Body of pancreas (tissue), 4 donors: ENCODE results near the gene FBN2. TPM values are rescaled to one million over a fixed set of nuclear protein-coding genes. Genes with fewer than 3 reads are reported as not detected.

Experiments
- ATAC-seq: fragments of 150-250 bp; one replicate; pipeline ENCODE4 v1.9.1; 2016
- DNase-seq, 4 donors: peaks; one replicate each; pipeline ENCODE4 v3.0.0-alpha.2; 2019
- H3K27ac ChIP-seq, 4 donors: fragments of 200-600 bp; sonication (generic); 1 replicate in 3 of 4; 2 replicates in 1 of 4; pipeline versions ENCODE4 v1.5.1 to v1.6.1; 2016 to 2019; ENCODE audit warnings: mild to moderate bottlenecking in 1 of 4, mixed read lengths in 1 of 4, moderate library complexity in 1 of 4
- H3K27me3 ChIP-seq, 2 donors: fragments of 200-600 bp; sonication (generic); one replicate each; pipeline ENCODE4 v1.6.0; 2016; ENCODE audit warnings: mild to moderate bottlenecking in 1 of 2
- H3K36me3 ChIP-seq, 2 donors: fragments of 200-600 bp; sonication (generic); replicated peaks in 1 of 2; 2 replicates each; pipeline ENCODE4 v1.5.1; 2016; ENCODE audit warnings: low read depth in 2 of 2; ENCODE audit not compliant: insufficient read depth in 1 of 2
- H3K4me1 ChIP-seq: fragments of 200-600 bp; sonication (generic); one replicate; pipeline ENCODE4 v1.6.0; 2016
- H3K4me3 ChIP-seq, 2 donors: fragments of 200-600 bp; sonication (generic); 1 replicate in 1 of 2; 2 replicates in 1 of 2; pipeline ENCODE4 v1.5.1; 2016 to 2019
- H3K9me3 ChIP-seq, 3 donors: fragments of 200-600 bp; sonication (generic); 1 replicate in 2 of 3; 2 replicates in 1 of 3; pipeline ENCODE4 v1.5.1; 2016
- CTCF ChIP-seq, 7 experiments: fragments of 450-650 bp in 4 of 7; fragments of 200-600 bp in 3 of 7; sonication (generic) in 3 of 7; IDR thresholded peaks; one replicate each; pipeline ENCODE4 v1.5.1; 2016 to 2019; ENCODE audit warnings: antibody characterized with exemption in 7 of 7
- POLR2A ChIP-seq, 3 donors: fragments of 450-650 bp; IDR thresholded peaks; one replicate each; pipeline ENCODE4 v1.6.1; 2016; ENCODE audit warnings: antibody characterized with exemption in 3 of 3, mild to moderate bottlenecking in 2 of 3
- WGBS, 2 donors: methylation state at CpG; one replicate each; pipeline ENCODE4 v1.1.5; 2017; 5-methylcytosine and 5-hydroxymethylcytosine counted together
- intact Hi-C: fragments of 100-400 bp; cut with DNase I; formaldehyde crosslinking; loops from one replicate; pipeline ENCODE4 v1.15.1; 2023
- total RNA-seq, 2 donors: library from RNA; depleted of rRNA; stranded (reverse); fragments of >200 nt; gene quantifications; one replicate each; pipeline ENCODE4 v1.1.0, GENCODE V29; 2016

FBN2 gene
- total RNA-seq, 2 donors from 2014 or later, result 0.26 TPM; not detected in 1

GRCh38 chr5:128237546-128237945, 300.5 kb downstream of the FBN2 start:
- H3K27ac ChIP-seq, result no peak overlapping the region
- 70 to 71% methylated on average over 8 of the region's 8 CpGs for WGBS, 2 donors
- TF ChIP-seq CTCF (IDR thresholded peaks at IDR 0.05) (no peak), POLR2A (IDR thresholded peaks at IDR 0.05) (no peak)
- no peak for DNase-seq
- no peaks in the 10 kb centered on the region for H3K4me1 ChIP-seq
- H3K36me3 ChIP-seq, result no peaks in the 10 kb centered on the region
- intact Hi-C loops, result no loop called here
- no peak overlapping the region for H3K4me3 ChIP-seq
- H3K9me3 ChIP-seq, result no peaks in the 10 kb centered on the region
- H3K27me3 ChIP-seq, result no peaks in the 10 kb centered on the region
- ATAC-seq, result no peak

GRCh38 chr5:128237000-128237399, 301.0 kb downstream of the FBN2 start:
- no peaks in the 10 kb centered on the region for H3K27me3 ChIP-seq
- H3K4me1 ChIP-seq, result no peaks in the 10 kb centered on the region
- 49 to 53% methylated on average over 2 of the region's 2 CpGs for WGBS, 2 donors
- TF ChIP-seq POLR2A (IDR thresholded peaks at IDR 0.05) (no peak), CTCF (IDR thresholded peaks at IDR 0.05) (no peak)
- no peaks in the 10 kb centered on the region for H3K9me3 ChIP-seq
- H3K4me3 ChIP-seq, result no peak overlapping the region
- DNase-seq (no peak), ATAC-seq (no peak)
- no peaks in the 10 kb centered on the region for H3K36me3 ChIP-seq
- no peak overlapping the region for H3K27ac ChIP-seq
- intact Hi-C loops, result no loop called here

- H3K27me3 ChIP-seq, result no peaks in the 10 kb centered on the region
- WGBS, 2 donors, result 64 to 71% methylated on average over 7 of the region's 7 CpGs
- no peak overlapping the region for H3K27ac ChIP-seq
- no peaks in the 10 kb centered on the region for H3K9me3 ChIP-seq
- TF ChIP-seq CTCF (IDR thresholded peaks at IDR 0.05), result no peak
- TF ChIP-seq POLR2A (IDR thresholded peaks at IDR 0.05), result no peak
- ATAC-seq (no peak), DNase-seq (no peak)
- intact Hi-C loops, result no loop called here
- H3K4me1 ChIP-seq, result no peaks in the 10 kb centered on the region
- H3K4me3 ChIP-seq, result no peak overlapping the region
- H3K36me3 ChIP-seq, result no peaks in the 10 kb centered on the region
Observed at GRCh38 chr5:128236334-128236733, 301.7 kb downstream of the FBN2 start.

- no peak overlapping the region for H3K27ac ChIP-seq
- WGBS, 2 donors, result 85% methylated on average over 7 of the region's 7 CpGs
- H3K4me3 ChIP-seq, result no peak overlapping the region
- H3K27me3 ChIP-seq, result no peaks in the 10 kb centered on the region
- TF ChIP-seq CTCF (IDR thresholded peaks at IDR 0.05), result no peak
- no peak for TF ChIP-seq POLR2A (IDR thresholded peaks at IDR 0.05)
- no peak for ATAC-seq
- H3K4me1 ChIP-seq, result no peaks in the 10 kb centered on the region
- H3K36me3 ChIP-seq, result no peaks in the 10 kb centered on the region
- H3K9me3 ChIP-seq, result no peaks in the 10 kb centered on the region
- no peak for DNase-seq
- intact Hi-C loops, result no loop called here
Observed at GRCh38 chr5:128234928-128235641, 303.0 kb downstream of the FBN2 start.

GRCh38 chr5:128228521-128228920, 309.5 kb downstream of the FBN2 start:
- DNase-seq (no peak), ATAC-seq (peak; percentile 38)
- H3K27ac ChIP-seq, result no peak overlapping the region
- H3K27me3 ChIP-seq, result no peaks in the 10 kb centered on the region
- no peaks in the 10 kb centered on the region for H3K36me3 ChIP-seq
- H3K4me3 ChIP-seq, result no peak overlapping the region
- H3K4me1 ChIP-seq, result no peaks in the 10 kb centered on the region
- intact Hi-C loops, result no loop called here
- 20 to 27% methylated on average over 3 of the region's 3 CpGs for WGBS, 2 donors
- no peaks in the 10 kb centered on the region for H3K9me3 ChIP-seq
- TF ChIP-seq POLR2A (IDR thresholded peaks at IDR 0.05) (no peak), CTCF (IDR thresholded peaks at IDR 0.05) (no peak)
